Cardiac muscle cell (in vitro differentiated cells and primary cell): Measurements from ENCODE around the gene MAP2K7. TPM values are rescaled to one million over a fixed set of nuclear protein-coding genes. Genes with fewer than 3 reads are reported as not detected.

Experiments used
- DNase-seq, 2 donors: peaks; one replicate each; pipeline versions ENCODE4 v3.0.0 to v3.0.0-alpha.2; 2010 to 2017; ENCODE audit warnings: low read depth in 1 of 2, low spot score in 1 of 2
- H3K27ac ChIP-seq: fragments of 200-600 bp; sonication (generic); 2 replicates; pipeline ENCODE4 v1.5.1; 2016
- H3K27me3 ChIP-seq: fragments of 200-600 bp; sonication (generic); 2 replicates; pipeline ENCODE4 v1.6.0; 2016; ENCODE audit warnings: control low read depth
- H3K36me3 ChIP-seq: fragments of 200-600 bp; sonication (generic); 2 replicates; pipeline ENCODE4 v1.5.1; 2016; ENCODE audit warnings: control low read depth
- H3K4me1 ChIP-seq: fragments of 200-600 bp; sonication (generic); 2 replicates; pipeline ENCODE4 v1.8.1; 2017; ENCODE audit warnings: low read depth, mild to moderate bottlenecking, mixed run types
- H3K4me3 ChIP-seq: fragments of 200-600 bp; sonication (generic); 2 replicates; pipeline ENCODE4 v1.5.1; 2016; ENCODE audit warnings: mild to moderate bottlenecking
- H3K9me3 ChIP-seq: fragments of 200-600 bp; sonication (generic); 2 replicates; pipeline ENCODE4 v1.5.1; 2017; ENCODE audit warnings: low read depth, mild to moderate bottlenecking, control low read depth
- CTCF ChIP-seq: IDR thresholded peaks from 2 replicates; pipeline ENCODE4 v1.5.1; 2012; ENCODE audit warnings: low read depth, mild to moderate bottlenecking, low read length
- polyA plus RNA-seq: library from polyadenylated mRNA; unstranded; fragments of >200 nt; fragmentation: Nextera tagmentation; extraction: Ambion mirVana; gene quantifications from 2 replicates; pipeline ENCODE4 v1.2.1, GENCODE V29; 2016
- total RNA-seq: library from RNA; depleted of rRNA; stranded (reverse); fragments of >200 nt; gene quantifications from 2 replicates; pipeline ENCODE4 v1.2.3, GENCODE V29; 2016

Gene MAP2K7
- total and polyA plus RNA-seq, 2 experiments from 2014 or later = 12.4 to 24.1 TPM

GRCh38 chr19:7924241-7924640, 20.6 kb downstream of the MAP2K7 start:
- Histone ChIP-seq H3K4me3 (no peak overlapping the region), H3K36me3 (no peaks in the 10 kb centered on the region), H3K4me1 (peaks cover 4% of the 10 kb centered on the region), H3K9me3 (no peaks in the 10 kb centered on the region), H3K27ac (no peak overlapping the region), H3K27me3 (no peaks in the 10 kb centered on the region)
- no peak for DNase-seq
- no peak for TF ChIP-seq CTCF

GRCh38 chr19:7924651-7925170, 21.0 kb downstream of the MAP2K7 start:
- H3K9me3 ChIP-seq = no peaks in the 10 kb centered on the region
- TF ChIP-seq CTCF = no peak
- H3K27ac ChIP-seq = no peak overlapping the region
- peak overlapping the region; percentile 63 for H3K4me3 ChIP-seq
- H3K27me3 ChIP-seq = no peaks in the 10 kb centered on the region
- no peaks in the 10 kb centered on the region for H3K36me3 ChIP-seq
- DNase-seq = no peak
- peaks cover 4% of the 10 kb centered on the region for H3K4me1 ChIP-seq

DNA sequence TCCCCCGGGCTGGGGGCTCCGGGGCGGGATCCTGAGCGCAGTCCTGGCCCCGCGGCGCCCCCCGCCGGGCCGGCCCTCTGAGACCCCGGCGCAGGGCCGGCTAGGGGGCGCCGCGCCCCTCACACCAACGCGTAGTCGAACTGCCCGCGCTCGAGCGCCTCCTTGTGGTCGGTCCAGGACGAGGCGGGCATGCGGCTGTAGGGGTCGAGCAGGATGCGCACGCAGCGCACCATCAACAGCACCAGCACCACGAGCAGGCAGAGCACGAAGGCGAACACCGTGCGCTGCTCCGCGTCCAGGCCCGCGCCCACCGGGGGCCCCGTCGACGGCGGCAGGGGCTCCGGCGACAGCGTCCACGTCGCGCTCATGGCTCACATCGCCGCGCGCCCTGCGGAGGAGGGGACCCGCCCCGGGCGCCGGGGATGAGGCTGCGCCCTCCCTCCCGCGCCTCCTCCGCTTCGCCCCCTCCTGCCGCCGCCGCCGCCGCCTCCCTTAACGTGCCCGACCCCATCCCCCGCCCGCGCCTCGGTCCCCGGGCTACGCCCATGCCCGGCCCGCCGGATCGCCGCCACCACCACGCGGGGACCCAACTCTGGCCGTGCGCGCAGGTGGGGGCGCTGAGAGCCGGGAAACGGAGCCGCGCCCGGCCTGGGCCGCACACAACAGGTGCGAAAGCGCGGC, 21.6 kb downstream of the MAP2K7 start:
- no peak overlapping the region for H3K27ac ChIP-seq
- H3K4me3 ChIP-seq = peak overlapping the region; percentile 63

DNA sequence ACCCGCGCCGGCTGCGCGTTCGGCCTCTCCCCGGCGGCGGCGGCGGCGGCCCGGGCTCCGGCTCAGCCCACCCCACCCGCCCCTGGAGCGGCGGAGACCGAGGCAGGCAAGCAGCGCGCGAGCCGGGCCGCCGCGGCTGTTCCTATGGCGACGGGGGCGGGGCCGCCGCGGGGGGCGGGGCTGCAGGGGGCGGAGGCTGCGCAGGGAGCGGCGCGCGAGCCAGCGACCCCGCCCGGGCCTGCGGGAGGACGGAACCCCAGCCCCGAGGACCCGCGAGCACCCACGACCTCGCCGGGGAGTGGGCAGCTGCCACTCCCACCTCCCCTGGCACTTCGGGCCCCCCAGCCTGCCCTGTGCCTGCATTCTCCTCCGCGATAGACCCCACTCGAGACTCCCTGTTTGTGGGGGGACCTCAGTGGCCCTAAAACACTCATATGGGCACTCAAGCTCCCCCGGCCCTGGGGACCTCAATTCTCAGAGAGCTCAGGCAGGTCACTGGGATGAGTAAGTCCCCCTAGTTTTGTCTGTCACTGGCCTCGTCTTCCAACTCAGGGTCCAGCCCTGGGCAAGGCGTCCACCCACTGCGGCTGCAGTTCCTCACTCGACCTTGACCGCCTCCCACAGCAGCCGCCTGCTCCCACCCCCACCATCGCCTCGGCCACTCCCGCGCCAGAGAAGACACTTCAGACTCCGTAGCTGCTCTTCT, 22.5 kb downstream of the MAP2K7 start, which contains the start of gene CTXN1:
CTXN1 (minus strand) TSS at position 115 of the 706 bp plus-strand sequence. CDS start 597 bp downstream, outside the sequence.
- Histone ChIP-seq H3K4me3 (peak within 1 kb of the TSS; percentile 63), H3K9me3 (no peaks in the 10 kb centered on the region), H3K36me3 (peaks cover 5% of the 10 kb centered on the region), H3K4me1 (peaks cover 4% of the 10 kb centered on the region), H3K27ac (no peak within 1 kb of the TSS), H3K27me3 (no peaks in the 10 kb centered on the region)
- DNase-seq = peak; percentile 63 to 85
- TF ChIP-seq CTCF = no peak

More for the DNA sequence above, 21.6 kb downstream of the MAP2K7 start:
- DNase-seq = peak; percentile 77 to 93
- peaks cover under 1% of the 10 kb centered on the region for H3K36me3 ChIP-seq
- peak; percentile 66 for TF ChIP-seq CTCF
- no peaks in the 10 kb centered on the region for H3K9me3 ChIP-seq
- peaks cover 4% of the 10 kb centered on the region for H3K4me1 ChIP-seq
- H3K27me3 ChIP-seq = no peaks in the 10 kb centered on the region

- Histone ChIP-seq H3K4me3 (no peak overlapping the region), H3K36me3 (peaks cover 8% of the 10 kb centered on the region), H3K27ac (no peak overlapping the region), H3K27me3 (no peaks in the 10 kb centered on the region), H3K9me3 (no peaks in the 10 kb centered on the region), H3K4me1 (peaks cover 4% of the 10 kb centered on the region)
- TF ChIP-seq CTCF = no peak
- no peak for DNase-seq
Observed at GRCh38 chr19:7926727-7927604, 23.3 kb downstream of the MAP2K7 start.
